GM19351 (cell line): ENCODE measurements around the gene RPS14.

Experiments
- ATAC-seq: cut with Tn5 transposase; IDR thresholded peaks from one replicate; pipeline ENCODE4 v1.9.1; 2021; ENCODE audit warnings: mild to moderate bottlenecking, moderate library complexity; ENCODE audit not compliant: unreplicated experiment

The RPS14 gene

GRCh38 chr5:150449517-150450339 lies at the start of gene RPS14:
Gene RPS14, minus strand, starts transcription at chr5:150449739. Its CDS starts 2,006 bp downstream, at chr5:150447733.
- peak; percentile 92 for ATAC-seq

- ATAC-seq = no peak
Observed at GRCh38 chr5:150498971-150499370, 49.4 kb upstream of the RPS14 start.

GRCh38 chr5:150498501-150498900 lies 49.0 kb upstream of the RPS14 start:
- ATAC-seq = no peak

- ATAC-seq = no peak
Observed at GRCh38 chr5:150497989-150498317, 48.4 kb upstream of the RPS14 start.

GRCh38 chr5:150497274-150497988 lies 47.9 kb upstream of the RPS14 start:
- no peak for ATAC-seq

- ATAC-seq = no peak
Observed at GRCh38 chr5:150496534-150496933, 47.0 kb upstream of the RPS14 start.

- ATAC-seq = no peak
Observed at GRCh38 chr5:150496098-150496497, 46.6 kb upstream of the RPS14 start.

- no peak for ATAC-seq
Observed at GRCh38 chr5:150492621-150493020, 43.1 kb upstream of the RPS14 start.

GRCh38 chr5:150491876-150492275 lies 42.3 kb upstream of the RPS14 start:
- no peak for ATAC-seq

- no peak for ATAC-seq
Observed at GRCh38 chr5:150490754-150491153, 41.2 kb upstream of the RPS14 start.

- no peak for ATAC-seq
Observed at GRCh38 chr5:150490296-150490669, 40.7 kb upstream of the RPS14 start.

GRCh38 chr5:150489360-150490295 lies 40.1 kb upstream of the RPS14 start:
- ATAC-seq = peak; percentile 80

GRCh38 chr5:150488519-150489359 lies 39.2 kb upstream of the RPS14 start:
- no peak for ATAC-seq

GRCh38 chr5:150487199-150488061 lies 37.9 kb upstream of the RPS14 start:
- no peak for ATAC-seq

- ATAC-seq = no peak
Observed at GRCh38 chr5:150486402-150487198, 37.1 kb upstream of the RPS14 start.

- no peak for ATAC-seq
Observed at GRCh38 chr5:150485693-150486401, 36.3 kb upstream of the RPS14 start.

- ATAC-seq = no peak
Observed at GRCh38 chr5:150484964-150485692, 35.6 kb upstream of the RPS14 start.
